WTC11 (cell line): ENCODE results near the gene LUC7L3.
"Not testable (repeated sequence)": the region's sequence is repeated elsewhere in the genome, so short reads cannot be mapped to it uniquely, and the experiment has no call there.

Experiments
- E2F1 ChIP-seq: sonication (generic); formaldehyde crosslinking; IDR thresholded peaks from 2 replicates; pipeline ENCODE4 v1.8.0; 2022; ENCODE audit warnings: mild to moderate bottlenecking, missing genetic modification reagents
- ETV6 ChIP-seq: sonication (generic); formaldehyde crosslinking; IDR thresholded peaks from 2 replicates; pipeline ENCODE4 v1.8.1; 2022; ENCODE audit warnings: mild to moderate bottlenecking, missing genetic modification reagents
- NFYB ChIP-seq: sonication (generic); formaldehyde crosslinking; conservative IDR thresholded peaks from 2 replicates; pipeline ENCODE4 v1.8.0; 2022; ENCODE audit warnings: low read depth, missing genetic modification reagents
- RORB ChIP-seq: fragments of 250-450 bp; sonication (Bioruptor Pico); IDR thresholded peaks from 2 replicates; pipeline ENCODE4 v1.9.0; 2021; ENCODE audit warnings: mild to moderate bottlenecking
- SMAD3 ChIP-seq: sonication (generic); formaldehyde crosslinking; IDR thresholded peaks from 2 replicates; pipeline ENCODE4 v1.8.0; 2022; ENCODE audit warnings: missing genetic modification reagents, mild to moderate bottlenecking, borderline replicate concordance
- ZNF138 ChIP-seq: sonication (generic); formaldehyde crosslinking; conservative IDR thresholded peaks from 2 replicates; pipeline ENCODE4 v1.8.1; 2022; ENCODE audit warnings: mild to moderate bottlenecking, moderate library complexity, missing genetic modification reagents
- ZNF512 ChIP-seq: sonication (generic); formaldehyde crosslinking; IDR thresholded peaks from 2 replicates; pipeline ENCODE4 v1.8.1; 2022; ENCODE audit warnings: missing genetic modification reagents, borderline replicate concordance
- TF ChIP-seq, protein P1 (sequence below): fragments of 200-600 bp; IDR thresholded peaks from 2 replicates; pipeline ENCODE4 v1.8.0; 2022; ENCODE audit warnings: antibody characterized with exemption
- TF ChIP-seq, protein P2 (sequence below): sonication (generic); formaldehyde crosslinking; IDR thresholded peaks from 2 replicates; pipeline ENCODE4 v1.8.0; 2022; ENCODE audit warnings: mild to moderate bottlenecking, missing genetic modification reagents
- TF ChIP-seq, protein P3 (sequence below): sonication (generic); formaldehyde crosslinking; IDR thresholded peaks from 2 replicates; pipeline ENCODE4 v1.8.1; 2023; ENCODE audit warnings: mild to moderate bottlenecking, missing genetic modification reagents, moderate library complexity

DNA sequence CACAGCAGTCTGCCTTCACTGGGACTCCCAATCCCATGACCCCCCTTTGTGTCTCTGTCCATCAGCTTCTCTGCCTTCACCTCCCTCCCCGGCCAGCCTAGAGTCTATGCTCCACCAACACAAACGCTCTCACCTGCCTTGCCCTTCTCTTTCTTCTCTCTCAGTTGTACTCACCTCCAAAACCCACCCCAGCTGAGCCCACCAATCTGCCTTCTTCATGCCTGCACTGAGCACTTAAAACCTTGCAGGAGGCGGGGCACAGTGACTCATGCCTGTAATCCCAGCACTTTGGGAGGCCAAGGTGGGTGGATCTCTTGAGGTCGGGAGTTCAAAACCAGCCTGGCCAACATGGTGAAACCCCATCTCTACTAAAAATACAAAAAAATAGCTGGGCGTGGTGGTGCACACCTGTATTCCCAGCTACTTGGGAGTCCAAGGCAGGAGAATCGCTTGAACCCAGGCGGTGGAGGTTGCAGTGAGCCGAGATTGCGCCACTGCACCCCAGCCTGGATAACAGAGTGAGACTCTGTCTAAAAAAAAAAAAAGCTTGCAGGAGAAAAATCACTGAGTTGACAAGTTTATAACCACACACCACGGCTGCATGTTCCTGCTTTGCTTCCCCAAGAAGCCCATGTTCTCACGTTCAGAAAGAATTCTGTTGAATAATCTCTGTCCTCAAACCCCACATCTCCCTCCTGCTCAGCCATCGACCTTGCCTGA is 38.7 kb upstream of the LUC7L3 start:
- TF ChIP-seq, protein P1, sequence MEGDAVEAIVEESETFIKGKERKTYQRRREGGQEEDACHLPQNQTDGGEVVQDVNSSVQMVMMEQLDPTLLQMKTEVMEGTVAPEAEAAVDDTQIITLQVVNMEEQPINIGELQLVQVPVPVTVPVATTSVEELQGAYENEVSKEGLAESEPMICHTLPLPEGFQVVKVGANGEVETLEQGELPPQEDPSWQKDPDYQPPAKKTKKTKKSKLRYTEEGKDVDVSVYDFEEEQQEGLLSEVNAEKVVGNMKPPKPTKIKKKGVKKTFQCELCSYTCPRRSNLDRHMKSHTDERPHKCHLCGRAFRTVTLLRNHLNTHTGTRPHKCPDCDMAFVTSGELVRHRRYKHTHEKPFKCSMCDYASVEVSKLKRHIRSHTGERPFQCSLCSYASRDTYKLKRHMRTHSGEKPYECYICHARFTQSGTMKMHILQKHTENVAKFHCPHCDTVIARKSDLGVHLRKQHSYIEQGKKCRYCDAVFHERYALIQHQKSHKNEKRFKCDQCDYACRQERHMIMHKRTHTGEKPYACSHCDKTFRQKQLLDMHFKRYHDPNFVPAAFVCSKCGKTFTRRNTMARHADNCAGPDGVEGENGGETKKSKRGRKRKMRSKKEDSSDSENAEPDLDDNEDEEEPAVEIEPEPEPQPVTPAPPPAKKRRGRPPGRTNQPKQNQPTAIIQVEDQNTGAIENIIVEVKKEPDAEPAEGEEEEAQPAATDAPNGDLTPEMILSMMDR = not testable (repeated sequence)
- TF ChIP-seq E2F1; SMAD3 (CRISPR knock-in tag); ZNF512 (CRISPR knock-in tag); RORB; ZNF138 (CRISPR knock-in tag); ETV6; NFYB: not testable (repeated sequence)
- TF ChIP-seq, protein P2, sequence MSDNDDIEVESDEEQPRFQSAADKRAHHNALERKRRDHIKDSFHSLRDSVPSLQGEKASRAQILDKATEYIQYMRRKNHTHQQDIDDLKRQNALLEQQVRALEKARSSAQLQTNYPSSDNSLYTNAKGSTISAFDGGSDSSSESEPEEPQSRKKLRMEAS = not testable (repeated sequence)
- TF ChIP-seq, protein P3, sequence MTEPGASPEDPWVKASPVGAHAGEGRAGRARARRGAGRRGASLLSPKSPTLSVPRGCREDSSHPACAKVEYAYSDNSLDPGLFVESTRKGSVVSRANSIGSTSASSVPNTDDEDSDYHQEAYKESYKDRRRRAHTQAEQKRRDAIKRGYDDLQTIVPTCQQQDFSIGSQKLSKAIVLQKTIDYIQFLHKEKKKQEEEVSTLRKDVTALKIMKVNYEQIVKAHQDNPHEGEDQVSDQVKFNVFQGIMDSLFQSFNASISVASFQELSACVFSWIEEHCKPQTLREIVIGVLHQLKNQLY (CRISPR knock-in tag) = not testable (repeated sequence)
